IPS DF 19.7 (cell line): Measurements from ENCODE around the gene HYDIN.

Experiments
- DNase-seq: peaks from one replicate; pipeline ENCODE4 v3.0.0-alpha.2; 2013; ENCODE audit warnings: low read depth, low spot score

HYDIN gene

DNA sequence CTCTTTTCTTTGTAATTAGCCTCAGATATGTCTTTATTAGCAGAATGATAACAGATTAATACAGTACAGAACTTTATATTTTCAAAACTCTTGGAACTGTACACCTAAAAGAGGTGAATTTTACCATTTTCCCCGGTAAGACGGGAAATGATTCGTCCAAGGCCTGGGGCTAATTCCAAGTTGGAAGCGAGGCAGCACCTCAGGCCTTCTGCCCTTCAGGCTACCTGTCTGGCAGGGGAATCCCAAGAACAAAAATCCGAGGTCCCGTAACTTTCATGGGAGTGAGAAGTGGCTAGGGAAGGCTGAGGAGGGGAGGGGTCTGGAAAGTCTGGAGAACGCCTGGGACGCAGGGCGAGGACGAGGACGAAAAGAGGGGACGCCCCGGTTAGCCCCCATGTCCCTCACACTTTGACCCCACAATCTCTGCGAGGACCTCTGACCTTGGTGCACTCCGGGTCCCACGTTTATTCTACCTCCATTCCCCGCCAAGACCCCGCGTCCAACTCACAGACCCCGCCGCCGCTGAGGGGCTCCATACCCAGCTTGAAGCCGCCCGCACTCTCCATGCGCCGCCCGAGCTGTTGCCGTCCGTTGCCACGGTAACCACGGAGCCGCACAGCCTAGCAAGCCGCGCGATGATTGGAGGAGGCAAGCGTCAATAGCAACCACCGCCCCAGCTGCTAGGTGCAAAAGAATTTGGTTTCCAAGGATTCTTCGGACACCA is at the start of gene HYDIN:
Gene HYDIN (minus strand): TSS at position 601 of the 724 bp plus-strand sequence. CDS start 43,827 bp downstream, outside the sequence.
- DNase-seq: peak; percentile 64

DNA sequence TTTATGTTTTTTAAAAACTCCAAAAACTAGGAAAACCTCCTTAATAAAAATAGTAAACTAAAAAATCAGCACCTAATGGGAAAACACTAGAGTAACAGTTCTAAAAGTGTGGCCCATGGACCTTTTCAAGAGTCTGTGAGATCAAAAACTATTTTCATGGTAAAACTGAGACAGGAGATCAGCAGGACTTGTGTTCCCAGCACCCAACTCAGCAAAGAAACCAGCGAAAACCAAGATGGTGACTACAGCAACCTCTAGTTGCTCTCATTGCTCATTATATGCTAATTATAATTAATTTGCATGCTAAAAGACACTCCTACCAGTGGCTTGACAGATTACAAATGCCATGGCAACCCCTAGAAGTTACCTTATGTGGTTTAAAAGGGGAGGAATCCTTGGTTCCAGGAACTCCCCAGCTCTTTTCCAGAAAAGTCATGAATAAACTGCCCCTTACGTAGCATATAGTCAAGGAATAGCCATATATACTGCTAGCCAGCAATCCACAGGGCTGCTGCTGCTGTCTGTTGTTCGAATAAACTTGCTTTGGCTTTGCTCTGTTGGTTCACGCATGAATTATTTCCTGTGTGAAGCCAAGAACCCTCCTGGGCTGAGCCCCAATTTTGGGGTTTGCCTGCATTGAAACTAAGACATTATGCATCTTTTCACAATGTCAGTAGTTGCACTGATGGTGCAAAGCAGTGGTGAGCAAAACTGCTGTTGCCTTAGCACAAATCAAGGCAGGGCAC is 46.2 kb upstream of the HYDIN start:
- no peak for DNase-seq

DNA sequence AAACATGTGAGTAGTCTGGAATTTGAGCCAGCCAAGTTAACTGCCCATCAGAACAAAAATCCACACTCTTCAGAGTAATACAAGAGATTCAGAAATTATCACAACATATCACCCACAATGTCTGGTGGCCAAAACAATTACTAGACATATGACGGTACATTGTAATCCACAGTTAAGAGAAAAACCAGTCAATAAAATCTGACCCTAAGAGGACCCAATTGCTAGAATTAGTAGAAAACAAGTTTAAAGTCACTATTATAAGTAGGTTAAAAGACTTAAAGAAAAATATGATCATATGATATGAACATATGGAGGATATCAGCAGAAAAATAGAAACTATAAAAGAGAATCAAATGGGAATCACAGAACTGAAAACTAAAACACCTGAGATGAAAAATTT is 42.9 kb upstream of the HYDIN start:
- no peak for DNase-seq

DNA sequence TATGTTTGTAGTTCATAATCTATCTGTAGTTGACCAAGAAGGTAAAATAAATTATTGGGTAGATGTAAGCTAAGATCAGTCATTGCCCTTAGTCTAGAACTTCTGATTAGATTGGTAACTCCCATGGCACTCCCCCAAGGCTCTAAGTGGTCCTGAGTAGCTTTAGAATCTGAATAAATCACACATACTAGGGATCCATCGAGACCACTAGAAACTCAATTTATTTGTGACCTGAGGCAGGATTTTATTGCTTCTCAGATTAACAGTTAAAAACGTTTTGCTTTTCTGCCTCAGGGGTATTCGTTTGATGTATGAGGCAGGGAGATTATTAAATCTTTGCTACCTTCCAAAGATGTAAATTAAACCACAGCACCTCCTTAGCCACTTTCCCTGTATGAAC is 33.8 kb upstream of the HYDIN start:
- DNase-seq: no peak

DNA sequence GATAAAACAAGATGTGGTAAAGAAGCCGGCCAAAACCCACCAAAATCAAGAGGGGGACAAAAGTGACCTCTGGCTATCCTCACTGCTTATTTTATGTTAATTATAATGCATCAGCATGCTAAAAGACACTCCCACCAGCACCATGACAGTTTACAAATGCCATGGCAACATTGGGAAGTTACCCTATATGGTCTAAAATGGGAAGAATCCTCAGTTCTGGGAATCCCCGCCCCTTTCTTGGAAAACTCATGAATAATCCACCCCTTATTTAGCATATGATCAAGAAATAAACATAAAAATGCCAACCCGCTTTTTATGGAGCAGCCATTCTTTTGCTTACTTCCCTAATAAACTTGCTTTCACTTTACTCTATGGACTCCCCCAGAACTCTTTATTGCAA is 33.1 kb upstream of the HYDIN start:
- no peak for DNase-seq

DNA sequence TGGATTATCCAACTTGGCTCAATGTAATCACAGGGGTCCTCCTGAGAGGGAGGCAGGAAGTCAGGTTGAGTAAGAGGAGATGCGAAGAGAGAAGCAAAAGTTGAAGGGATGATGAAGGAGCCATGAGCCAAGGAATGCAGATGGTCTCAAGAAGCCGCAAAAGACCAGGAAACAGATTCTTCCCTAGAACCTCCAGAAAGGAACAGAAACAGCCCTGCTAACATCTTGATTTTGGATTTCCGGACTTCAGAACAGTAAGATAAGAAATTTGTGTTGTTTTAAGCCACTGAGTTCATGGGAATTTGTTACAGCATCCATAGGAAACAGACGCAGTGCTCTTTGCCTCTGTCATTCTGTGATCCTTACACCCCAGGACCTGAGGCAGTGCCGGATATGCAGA is 31.9 kb upstream of the HYDIN start:
- DNase-seq: no peak

DNA sequence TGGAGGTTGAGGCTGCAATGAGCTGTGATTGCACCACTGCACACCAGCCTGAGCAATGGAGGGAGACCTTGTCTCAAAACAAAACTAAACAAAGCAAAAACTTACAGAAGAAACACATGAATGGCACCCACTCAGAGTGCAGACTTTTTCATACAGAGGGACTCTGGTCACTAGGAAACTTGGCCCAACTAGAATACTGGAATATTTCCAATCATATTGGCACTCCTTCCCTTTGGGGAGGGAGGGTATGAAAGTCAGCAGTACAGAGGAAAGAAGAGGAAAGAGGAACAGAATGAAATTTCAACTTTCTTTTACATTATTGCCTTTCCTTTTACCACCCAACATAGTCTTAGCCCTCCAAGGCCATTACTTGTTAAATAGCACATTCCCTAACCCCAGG is 30.5 kb upstream of the HYDIN start:
- DNase-seq: no peak

DNA sequence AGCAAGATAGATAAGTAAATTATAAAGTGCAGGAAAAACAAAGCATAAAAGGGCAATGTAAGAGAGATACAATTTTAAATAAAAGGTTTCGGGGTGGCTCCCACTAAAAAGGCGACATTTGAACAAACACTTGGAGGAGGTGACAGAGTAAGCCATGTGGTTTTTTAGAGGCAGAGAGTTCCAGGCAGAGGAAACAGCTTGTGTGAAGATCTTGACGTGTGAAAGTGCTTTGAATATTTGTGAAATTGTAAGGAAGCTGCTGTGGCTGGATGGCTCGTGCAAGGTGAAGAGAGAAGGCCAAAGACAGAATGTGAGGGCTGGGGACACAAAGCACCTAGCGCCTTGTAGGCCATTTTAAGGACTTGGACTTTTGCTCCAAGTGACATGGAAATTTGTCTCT is 28.6 kb upstream of the HYDIN start:
- DNase-seq: no peak

DNA sequence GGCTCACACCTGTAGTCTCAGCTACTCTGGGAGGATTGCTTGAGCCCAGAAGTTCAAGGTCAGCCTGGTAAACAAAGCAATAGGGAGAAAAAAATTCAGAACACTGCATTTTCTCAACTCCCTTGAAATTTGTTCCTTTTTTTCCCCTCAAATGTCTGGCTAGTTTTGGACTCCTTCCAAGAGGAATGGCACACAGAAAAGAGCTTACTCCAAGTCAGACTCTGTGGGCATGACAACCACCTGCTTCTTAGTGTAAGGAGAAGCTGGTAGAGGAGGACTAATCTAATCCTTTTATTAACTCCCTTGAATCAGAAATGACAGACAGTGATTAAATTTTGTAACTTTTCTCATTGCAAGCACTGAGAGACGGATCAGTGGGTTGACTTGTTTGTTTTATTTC is 27.9 kb upstream of the HYDIN start:
- DNase-seq: no peak

DNA sequence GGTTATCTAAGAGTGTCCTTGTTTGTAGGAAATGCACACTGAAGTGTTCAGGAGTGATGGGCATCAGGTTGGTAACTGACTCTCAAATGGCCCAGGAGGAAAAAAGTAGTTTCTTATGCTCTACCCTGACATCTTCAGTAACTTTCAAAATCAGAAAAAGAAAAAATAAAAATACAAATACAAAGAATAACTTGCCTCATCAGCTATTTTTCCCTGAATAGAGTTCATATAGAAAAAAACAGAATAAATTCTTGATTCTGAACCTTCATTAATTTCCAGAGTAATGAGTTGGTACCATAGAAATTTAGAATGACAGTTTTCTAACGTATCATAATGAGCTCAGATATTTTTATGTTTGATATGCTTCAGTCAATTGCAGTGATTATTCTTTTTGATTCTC is 27.2 kb upstream of the HYDIN start:
- no peak for DNase-seq

DNA sequence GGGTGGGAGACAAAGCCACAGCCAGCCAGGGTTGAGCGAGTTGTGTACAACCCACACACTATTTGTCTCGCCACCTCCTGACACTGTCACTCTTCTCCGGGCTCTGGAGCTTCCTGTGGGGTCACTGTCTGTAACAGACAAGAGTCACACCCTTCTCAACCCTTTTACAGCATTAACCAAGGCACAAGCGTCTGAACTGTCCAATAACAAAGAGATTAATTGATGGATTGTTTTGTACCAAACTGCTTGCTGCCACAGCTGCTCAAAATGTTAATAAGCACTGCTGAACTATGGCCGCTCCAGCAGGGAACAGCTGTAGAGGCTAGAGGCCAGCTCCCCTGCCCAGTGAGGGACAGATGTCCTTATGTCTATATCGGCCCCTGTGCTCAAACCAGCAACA is 25.2 kb upstream of the HYDIN start:
- no peak for DNase-seq

DNA sequence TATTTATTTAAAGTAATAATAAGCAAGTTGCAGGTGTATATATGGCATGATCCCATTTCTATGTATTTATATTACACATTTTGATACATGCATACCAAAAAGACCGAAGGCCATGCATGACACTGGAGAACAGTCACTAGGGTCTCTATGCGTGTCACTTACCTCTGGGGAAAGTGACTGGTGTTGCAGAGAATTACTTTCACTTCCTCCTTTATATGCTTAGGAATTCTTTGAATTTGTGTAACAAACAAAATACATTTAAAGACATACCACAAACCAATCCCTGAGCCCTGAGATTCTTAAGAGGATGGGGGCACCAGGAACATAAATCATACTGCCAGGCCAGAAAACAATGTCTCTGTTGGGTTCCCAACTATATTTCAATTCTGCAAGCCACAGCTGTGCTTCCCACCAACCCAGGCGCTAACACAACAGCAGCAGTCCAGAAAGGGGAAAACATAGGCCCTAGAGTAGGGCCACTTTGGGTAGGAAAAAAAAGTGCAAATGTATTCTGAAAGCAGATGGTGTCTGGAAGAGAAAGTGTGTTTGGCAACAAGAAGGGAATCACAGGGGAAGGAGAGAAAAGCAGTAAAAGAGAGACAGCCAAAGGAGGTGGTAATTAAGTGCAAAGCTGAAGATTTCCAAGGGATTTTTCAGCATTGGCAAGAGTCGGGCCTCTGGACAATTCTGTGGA is 24.5 kb upstream of the HYDIN start:
- DNase-seq: no peak

DNA sequence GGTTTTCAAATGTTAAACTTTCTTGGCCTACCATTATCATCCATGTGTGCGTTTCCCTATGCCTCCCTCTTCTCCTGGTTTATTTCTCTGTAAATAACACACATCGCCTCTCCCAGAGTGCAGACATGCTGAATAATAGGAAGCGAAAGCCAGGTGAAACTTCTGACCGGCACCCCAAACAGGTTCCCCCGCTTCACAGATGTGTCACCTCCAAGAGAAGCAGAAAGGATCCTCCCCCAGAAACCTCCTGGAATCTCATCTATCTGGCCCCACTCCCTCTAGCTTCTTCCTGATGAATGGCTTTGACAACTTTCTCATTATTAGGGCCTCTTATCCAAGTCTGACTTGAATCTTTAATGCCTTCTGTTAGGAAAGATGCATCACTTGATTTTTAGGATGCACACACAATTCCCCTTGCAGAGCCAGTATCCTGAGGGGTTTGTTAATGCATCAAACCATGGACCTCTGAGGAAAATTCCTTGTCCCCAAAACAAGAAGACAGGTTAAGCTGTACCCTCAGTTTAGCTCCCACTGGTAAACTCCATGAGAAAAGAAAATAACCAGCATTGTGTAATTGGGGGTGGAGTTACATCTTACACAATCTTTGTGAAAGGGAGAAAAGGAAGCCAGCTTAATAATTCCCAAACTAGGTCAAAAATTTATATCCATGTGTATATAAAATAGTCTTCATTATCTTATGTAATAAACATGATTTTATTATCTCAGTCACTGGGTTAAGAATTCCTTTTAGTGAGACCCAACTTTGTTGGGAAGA is 20.1 kb upstream of the HYDIN start:
- DNase-seq: no peak

DNA sequence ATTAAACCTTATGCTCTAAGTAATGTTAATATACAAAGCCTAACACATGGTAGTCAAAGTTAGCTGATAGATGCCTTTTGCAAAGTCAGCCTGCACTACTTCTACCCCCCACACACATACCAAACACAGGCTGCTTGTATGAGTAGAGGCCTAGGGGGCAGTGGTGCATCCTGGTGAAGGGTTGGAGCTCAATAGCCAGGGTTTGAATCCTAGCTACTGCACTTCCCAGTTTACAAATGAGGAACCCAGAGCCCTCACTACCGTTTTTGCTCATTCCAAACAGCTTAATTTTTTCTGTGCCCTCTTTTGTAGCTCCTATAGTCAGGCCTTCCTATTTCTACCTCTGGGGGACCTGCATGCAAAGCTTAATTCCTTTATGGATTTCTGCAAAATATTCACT is 18.9 kb upstream of the HYDIN start:
- peak; percentile 30 for DNase-seq

DNA sequence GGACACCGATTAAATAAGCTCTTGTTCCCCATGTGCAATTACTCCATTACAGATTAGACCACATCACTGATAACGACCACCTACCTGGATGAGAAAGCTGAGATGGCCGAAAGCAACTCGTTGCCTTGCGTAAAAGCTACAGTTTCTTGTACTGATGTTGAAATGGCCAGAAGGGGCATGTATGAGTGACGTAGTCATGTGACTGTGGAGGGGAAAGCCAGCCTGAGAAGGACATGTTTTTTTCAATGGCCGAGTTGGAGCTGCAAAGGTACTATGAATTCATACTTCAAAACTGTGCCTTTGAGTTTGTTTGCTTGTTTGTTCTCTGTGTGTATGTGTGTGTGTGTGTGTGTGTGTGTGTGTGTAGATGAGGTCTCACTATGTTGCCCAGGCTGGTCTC is 17.0 kb upstream of the HYDIN start:
- no peak for DNase-seq

DNA sequence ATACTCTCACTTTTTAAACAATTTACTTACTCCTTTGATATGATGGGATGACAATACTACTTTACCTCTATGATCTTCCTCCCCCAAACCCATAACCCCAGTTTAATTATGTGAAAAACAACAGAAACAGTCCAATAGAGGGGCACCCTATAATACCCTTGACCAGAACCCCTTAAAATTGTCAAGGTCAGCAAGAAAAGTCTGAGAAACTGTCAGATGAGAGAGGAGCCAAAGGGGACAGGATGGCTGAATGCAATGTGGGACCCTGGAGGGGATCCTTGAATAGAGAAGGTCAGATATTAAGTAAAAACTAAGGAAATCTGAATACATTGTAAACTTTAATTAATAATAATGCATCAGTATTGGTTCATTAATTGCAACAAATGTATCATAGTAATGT is 15.8 kb upstream of the HYDIN start:
- DNase-seq: no peak

DNA sequence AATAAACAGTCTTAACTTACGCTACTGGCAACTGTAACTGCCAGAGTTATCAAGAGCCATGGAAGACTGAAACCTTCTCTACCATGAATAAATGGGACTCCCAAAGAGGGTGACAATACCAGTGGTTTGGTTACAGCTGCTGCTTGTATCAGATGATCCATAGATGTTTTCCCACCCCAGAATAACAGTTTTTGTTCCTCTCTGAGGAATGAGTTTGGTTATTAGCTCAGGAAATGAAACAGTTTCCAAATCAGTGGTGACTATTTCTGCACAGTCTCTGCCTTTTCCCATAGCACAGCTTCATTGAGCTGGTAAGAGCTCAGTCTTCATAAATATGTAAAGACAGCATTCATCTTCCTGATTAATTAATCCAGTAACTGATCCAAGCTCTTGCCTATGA is 14.0 kb upstream of the HYDIN start:
- DNase-seq: no peak

DNA sequence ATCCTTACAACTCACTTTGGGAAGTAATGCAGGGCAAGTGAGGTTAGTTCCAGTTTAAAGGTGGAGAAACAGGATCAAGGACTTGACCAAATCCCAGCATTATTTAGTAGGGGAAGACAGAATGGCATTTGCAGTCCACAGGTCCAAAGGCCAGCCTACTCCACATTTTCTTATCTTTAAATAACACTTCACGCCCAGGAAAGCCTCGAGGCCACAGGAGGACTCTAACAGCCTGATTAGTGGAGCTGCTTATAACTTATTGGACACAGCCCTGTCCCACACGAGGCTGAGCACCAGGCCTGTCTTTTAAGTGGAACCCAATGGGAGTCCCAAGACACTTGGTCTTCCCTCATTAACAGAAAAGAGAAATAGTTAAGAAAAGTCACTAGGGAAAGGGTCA is 12.1 kb upstream of the HYDIN start:
- no peak for DNase-seq

DNA sequence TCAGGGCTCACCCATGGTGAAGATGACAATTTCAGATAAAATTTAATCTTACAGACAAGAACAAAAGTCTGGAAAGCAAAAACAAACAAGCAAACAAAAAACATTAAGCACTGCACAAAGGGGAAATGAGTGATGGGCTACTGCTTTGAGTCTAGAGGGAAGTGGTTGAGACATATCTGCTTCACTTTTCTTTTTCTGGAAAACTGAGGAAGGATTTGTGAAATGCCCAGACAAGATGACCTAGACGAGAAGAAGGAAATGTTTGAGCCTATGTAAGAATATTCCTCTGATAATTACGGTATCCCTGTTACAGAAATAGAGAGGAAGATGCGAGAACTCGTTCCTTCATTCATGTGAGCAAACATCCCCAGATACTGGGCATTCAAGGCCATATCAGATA is 11.5 kb upstream of the HYDIN start:
- no peak for DNase-seq

DNA sequence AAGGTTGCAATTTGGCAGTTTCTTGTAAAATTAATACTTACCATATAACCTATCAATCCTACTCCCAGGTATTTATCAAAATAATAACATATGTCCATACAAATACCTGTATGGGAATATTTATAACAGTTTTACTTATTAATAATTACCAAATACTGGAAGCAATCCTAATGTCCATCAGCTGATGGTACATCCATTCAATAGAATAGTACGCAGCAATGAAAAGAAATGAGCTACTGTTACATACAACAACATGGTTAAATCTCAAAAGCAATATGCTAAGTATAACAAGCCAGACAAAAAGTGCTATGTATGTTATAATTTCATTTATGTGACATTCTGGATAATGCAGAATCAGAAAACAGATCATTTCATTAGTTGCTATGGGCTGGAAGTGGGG is 1.2 kb downstream of the HYDIN start:
- DNase-seq: no peak

DNA sequence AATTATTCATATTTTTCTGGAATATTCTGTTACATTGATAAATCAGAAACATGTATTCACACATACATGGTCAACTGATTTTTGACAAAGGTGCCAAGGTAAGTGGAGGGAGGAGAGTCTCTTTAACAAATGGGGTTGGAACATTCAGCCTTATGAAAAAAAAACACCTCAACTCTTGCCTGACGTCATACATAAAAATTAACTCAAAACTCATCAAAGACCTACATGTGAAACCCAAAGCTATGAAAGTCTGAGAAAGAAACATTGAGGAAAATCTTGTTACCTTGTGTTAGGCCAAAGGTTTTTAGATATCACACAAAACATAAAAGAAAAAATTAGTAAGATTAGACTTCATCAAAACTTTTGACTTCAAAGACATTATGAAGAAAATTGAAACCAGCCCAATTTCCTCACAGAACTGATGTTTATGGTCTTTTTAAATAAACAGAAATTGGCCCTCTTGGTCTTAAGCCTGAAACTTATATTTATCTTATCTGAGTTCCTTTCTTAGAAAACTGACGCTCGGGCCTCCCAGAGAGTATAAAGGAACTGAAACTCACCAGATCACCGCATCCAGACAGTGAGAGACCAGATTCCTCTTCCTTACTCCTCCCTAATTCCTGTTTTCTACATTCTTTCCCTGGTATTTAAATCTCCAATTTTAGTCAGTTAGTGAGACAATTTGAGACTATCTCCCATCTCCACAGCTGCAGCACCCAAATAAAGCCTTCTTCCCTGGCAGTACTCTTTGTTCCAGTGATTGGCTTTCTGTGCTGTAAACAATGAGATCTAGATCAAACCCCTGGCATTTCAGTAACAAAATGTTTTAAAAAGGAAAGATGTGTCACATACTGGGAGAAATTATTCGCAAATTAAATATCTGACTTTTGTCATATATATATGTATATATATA is 4.0 kb downstream of the HYDIN start:
- DNase-seq: no peak
